Placental epithelial cell (primary cell): Measurements from ENCODE around the gene PRSS22. TPM values are rescaled to one million over a fixed set of nuclear protein-coding genes. Genes with fewer than 3 reads are reported as not detected.

Experiments used
- total RNA-seq: library from RNA; depleted of rRNA; stranded (reverse); fragments of >200 nt; gene quantifications from 2 replicates; pipeline ENCODE4 v1.2.3, GENCODE V29; 2012

Gene PRSS22
- 3.9 and 4.7 TPM in 2 replicates for total RNA-seq

GRCh38 chr16:2857451-2858244 is at the start of gene PRSS22:
PRSS22 (minus strand) TSS chr16:2858170; CDS start chr16:2858104, 66 bp downstream.

GRCh38 chr16:2882650-2883457 is 24.9 kb upstream of the PRSS22 start, which contains the start of gene FLYWCH2:
FLYWCH2 (plus strand) TSS chr16:2883215; CDS start chr16:2896450, 13,235 bp downstream.

GRCh38 chr16:2829501-2830354 is 28.2 kb downstream of the PRSS22 start, which contains the start of gene ZG16B:
ZG16B (plus strand) TSS chr16:2830303; CDS start chr16:2830442, 139 bp downstream.

GRCh38 chr16:2816751-2817339 is 41.1 kb downstream of the PRSS22 start, which contains the start of gene PRSS21:
PRSS21 (plus strand) TSS chr16:2817237; CDS start chr16:2817269, 32 bp downstream.

Other genes with a start within 250 kb of the PRSS22 start
- 14.9 and 24.2 TPM in 2 replicates for gene KCTD5, start 175.6 kb downstream of the PRSS22 start, total RNA-seq
- 1.6 TPM in 2 replicates for gene PRSS27, start 137.9 kb downstream of the PRSS22 start, total RNA-seq
- gene SRRM2, start 105.5 kb downstream of the PRSS22 start, total RNA-seq: 58.1 and 106 TPM in 2 replicates
- 216 and 341 TPM in 2 replicates for gene ELOB, start 80.9 kb downstream of the PRSS22 start, total RNA-seq
- not detected in 2 replicates for gene PRSS33, start 70.6 kb downstream of the PRSS22 start, total RNA-seq
- gene PRSS41, start 59.7 kb downstream of the PRSS22 start, total RNA-seq: not detected in 2 replicates
- gene PRSS21, start 40.9 kb downstream of the PRSS22 start, total RNA-seq: not detected in 2 replicates
- gene ZG16B, start 27.9 kb downstream of the PRSS22 start, total RNA-seq: not detected in 2 replicates
- gene FLYWCH2, start 25.0 kb upstream of the PRSS22 start, total RNA-seq: 42.8 and 48.8 TPM in 2 replicates
- 18.1 and 19.8 TPM in 2 replicates for gene FLYWCH1, start 53.8 kb upstream of the PRSS22 start, total RNA-seq
- gene KREMEN2, start 106.1 kb upstream of the PRSS22 start, total RNA-seq: 0.43 and 1.2 TPM in 2 replicates
- 5.4 and 6.3 TPM in 2 replicates for gene PAQR4, start 111.2 kb upstream of the PRSS22 start, total RNA-seq
- gene PKMYT1, start 122.3 kb upstream of the PRSS22 start, total RNA-seq: 6.2 and 10.2 TPM in 2 replicates
- gene CLDN9, start 154.8 kb upstream of the PRSS22 start, total RNA-seq: 4.3 and 6.5 TPM in 2 replicates
- 0.39 and 5.6 TPM in 2 replicates for gene CLDN6, start 160.0 kb upstream of the PRSS22 start, total RNA-seq
- 146 and 484 TPM in 2 replicates for gene TNFRSF12A, start 162.2 kb upstream of the PRSS22 start, total RNA-seq
- gene HCFC1R1, start 165.8 kb upstream of the PRSS22 start, total RNA-seq: 11.7 and 82.1 TPM in 2 replicates
- 33.5 and 58.1 TPM in 2 replicates for gene THOC6, start 165.9 kb upstream of the PRSS22 start, total RNA-seq
- not detected in 2 replicates for gene BICDL2, start 178.8 kb upstream of the PRSS22 start, total RNA-seq
- gene MMP25, start 188.4 kb upstream of the PRSS22 start, total RNA-seq: under 0.01 and 0.11 TPM in 2 replicates
- gene IL32, start 207.5 kb upstream of the PRSS22 start, total RNA-seq: 0.79 and 7.4 TPM in 2 replicates
- not detected in 2 replicates for gene ZSCAN10, start 241.1 kb upstream of the PRSS22 start, total RNA-seq